Osteoblast (primary cell): ENCODE measurements around the gene RIC8B. TPM values are rescaled to one million over a fixed set of nuclear protein-coding genes. Genes with fewer than 3 reads are reported as not detected.

Experiments
- DNase-seq: peaks from one replicate; pipeline ENCODE4 v3.0.0; 2011; ENCODE audit warnings: low spot score, mixed read lengths; ENCODE audit not compliant: insufficient read length; ENCODE audit errors: missing footprints
- H2AFZ ChIP-seq: 2 replicates; pipeline ENCODE4 v1.6.0; 2011; ENCODE audit warnings: mild to moderate bottlenecking, low read length
- H3K27ac ChIP-seq: 2 replicates; pipeline ENCODE4 v1.5.1; 2011; ENCODE audit warnings: mild to moderate bottlenecking, low read depth, low read length, moderate library complexity
- H3K27me3 ChIP-seq: 2 replicates; pipeline ENCODE4 v1.6.0; 2012; ENCODE audit warnings: mild to moderate bottlenecking, control low read depth, inconsistent platforms, low read length, moderate library complexity; ENCODE audit not compliant: insufficient read depth
- H3K36me3 ChIP-seq: 2 replicates; pipeline ENCODE4 v1.5.1; 2011; ENCODE audit warnings: mild to moderate bottlenecking, low read length, control low read depth, moderate library complexity; ENCODE audit not compliant: insufficient read depth
- H3K4me1 ChIP-seq: 2 replicates; pipeline ENCODE4 v1.5.1; 2011; ENCODE audit warnings: mild to moderate bottlenecking, low read length, control low read depth, moderate library complexity; ENCODE audit not compliant: insufficient read depth
- H3K4me2 ChIP-seq: 2 replicates; pipeline ENCODE4 v1.6.0; 2011; ENCODE audit warnings: mild to moderate bottlenecking, low read length; ENCODE audit not compliant: insufficient read depth
- H3K4me3 ChIP-seq: fragments of 200-600 bp; sonication (generic); 3 replicates; pipeline ENCODE4 v1.5.1; 2012; ENCODE audit warnings: mild to moderate bottlenecking, low read length, inconsistent platforms; ENCODE audit not compliant: insufficient read depth
- H3K79me2 ChIP-seq: 2 replicates; pipeline ENCODE4 v1.6.0; 2012; ENCODE audit warnings: mild to moderate bottlenecking, low read length, control low read depth, inconsistent platforms; ENCODE audit not compliant: insufficient read depth
- H3K9me3 ChIP-seq: 2 replicates; pipeline ENCODE4 v1.5.1; 2011; ENCODE audit warnings: low read depth, low read length, control low read depth
- H4K20me1 ChIP-seq: 2 replicates; pipeline ENCODE4 v1.6.0; 2012; ENCODE audit warnings: mild to moderate bottlenecking, low read length, control low read depth; ENCODE audit not compliant: insufficient read depth
- total RNA-seq: library from RNA; depleted of rRNA; stranded (reverse); fragments of >200 nt; gene quantifications from 2 replicates; pipeline ENCODE4 v1.2.3, GENCODE V29; 2012
- TF ChIP-seq, protein P1 (sequence below): IDR thresholded peaks from 2 replicates; pipeline ENCODE4 v1.5.1; 2011; ENCODE audit warnings: mild to moderate bottlenecking, low read depth, low read length, moderate library complexity; ENCODE audit errors: extremely low read depth

The RIC8B gene
- total RNA-seq, 1 donor = 13.4 TPM

DNA sequence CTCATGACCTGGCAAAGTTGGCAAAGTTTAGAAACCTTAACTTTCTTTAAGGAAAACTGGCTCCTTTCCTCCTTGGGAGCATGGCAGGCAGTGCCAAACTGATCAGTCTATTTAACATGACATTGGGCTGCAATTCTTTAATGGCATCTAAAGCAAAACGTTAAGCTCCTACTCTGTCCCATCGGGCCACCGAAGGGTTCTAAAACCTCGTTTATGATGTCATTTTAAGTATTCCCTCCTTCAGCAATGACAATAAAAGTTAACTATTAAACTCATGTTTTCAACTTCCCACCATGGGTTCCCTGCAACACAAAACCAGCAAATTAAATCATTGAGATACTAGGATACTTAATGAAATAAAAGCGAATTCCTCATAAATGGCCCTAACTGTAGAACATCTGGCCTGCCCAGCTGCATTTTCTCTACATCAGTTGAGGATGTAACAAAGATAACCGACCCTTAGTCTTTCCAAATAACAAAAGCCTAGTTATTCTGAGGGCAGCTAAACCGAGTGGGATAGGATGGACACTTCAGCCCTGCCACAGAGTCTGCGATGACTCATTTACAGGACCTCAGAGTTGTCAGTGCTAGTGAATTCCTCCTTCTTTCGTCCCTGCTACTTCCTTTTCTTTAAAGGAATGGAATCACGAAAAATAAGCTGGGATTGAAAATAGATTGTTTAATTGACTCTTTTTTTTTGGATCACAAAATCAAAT, 34.5 kb upstream of the RIC8B start:
- no peak for DNase-seq
- TF ChIP-seq, protein P1, sequence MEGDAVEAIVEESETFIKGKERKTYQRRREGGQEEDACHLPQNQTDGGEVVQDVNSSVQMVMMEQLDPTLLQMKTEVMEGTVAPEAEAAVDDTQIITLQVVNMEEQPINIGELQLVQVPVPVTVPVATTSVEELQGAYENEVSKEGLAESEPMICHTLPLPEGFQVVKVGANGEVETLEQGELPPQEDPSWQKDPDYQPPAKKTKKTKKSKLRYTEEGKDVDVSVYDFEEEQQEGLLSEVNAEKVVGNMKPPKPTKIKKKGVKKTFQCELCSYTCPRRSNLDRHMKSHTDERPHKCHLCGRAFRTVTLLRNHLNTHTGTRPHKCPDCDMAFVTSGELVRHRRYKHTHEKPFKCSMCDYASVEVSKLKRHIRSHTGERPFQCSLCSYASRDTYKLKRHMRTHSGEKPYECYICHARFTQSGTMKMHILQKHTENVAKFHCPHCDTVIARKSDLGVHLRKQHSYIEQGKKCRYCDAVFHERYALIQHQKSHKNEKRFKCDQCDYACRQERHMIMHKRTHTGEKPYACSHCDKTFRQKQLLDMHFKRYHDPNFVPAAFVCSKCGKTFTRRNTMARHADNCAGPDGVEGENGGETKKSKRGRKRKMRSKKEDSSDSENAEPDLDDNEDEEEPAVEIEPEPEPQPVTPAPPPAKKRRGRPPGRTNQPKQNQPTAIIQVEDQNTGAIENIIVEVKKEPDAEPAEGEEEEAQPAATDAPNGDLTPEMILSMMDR = no peak
- H3K4me1 ChIP-seq = no peaks in the 10 kb centered on the region
- H4K20me1 ChIP-seq = no peaks in the 10 kb centered on the region
- peaks cover 7% of the 10 kb centered on the region for H3K27me3 ChIP-seq
- no peak overlapping the region for H2AFZ ChIP-seq
- H3K4me2 ChIP-seq = no peak overlapping the region
- H3K9me3 ChIP-seq = no peaks in the 10 kb centered on the region
- no peaks in the 10 kb centered on the region for H3K79me2 ChIP-seq
- no peak overlapping the region for H3K27ac ChIP-seq
- H3K4me3 ChIP-seq = no peak overlapping the region
- H3K36me3 ChIP-seq = no peaks in the 10 kb centered on the region

- TF ChIP-seq, protein P1 = no peak
- Histone ChIP-seq H3K4me3 (no peak overlapping the region), H3K79me2 (no peaks in the 10 kb centered on the region), H3K4me1 (no peaks in the 10 kb centered on the region), H3K27ac (no peak overlapping the region), H3K9me3 (no peaks in the 10 kb centered on the region), H4K20me1 (no peaks in the 10 kb centered on the region), H3K36me3 (no peaks in the 10 kb centered on the region), H3K27me3 (peaks cover 7% of the 10 kb centered on the region), H3K4me2 (no peak overlapping the region), H2AFZ (no peak overlapping the region)
- no peak for DNase-seq
Observed at GRCh38 chr12:106740818-106741217, 33.7 kb upstream of the RIC8B start.

DNA sequence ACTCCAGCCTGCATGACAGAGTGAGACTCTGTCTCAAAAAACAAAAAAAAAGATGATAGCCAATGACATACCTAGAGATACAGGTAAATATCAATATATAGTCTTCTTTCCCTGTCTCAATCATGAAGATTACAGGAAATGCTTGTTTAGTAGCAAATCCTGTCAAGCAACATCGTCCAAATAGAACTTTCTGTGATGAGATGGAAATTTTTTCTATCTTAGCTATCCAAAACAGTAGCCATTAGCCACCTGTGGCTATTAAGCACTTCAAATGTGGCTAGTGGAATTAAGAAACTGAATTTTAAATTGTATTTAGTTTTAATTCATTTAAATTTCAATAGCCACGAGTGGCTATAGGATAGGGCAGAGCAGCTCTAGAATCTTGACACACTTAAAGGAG, 33.2 kb upstream of the RIC8B start:
- no peaks in the 10 kb centered on the region for H4K20me1 ChIP-seq
- H3K79me2 ChIP-seq = no peaks in the 10 kb centered on the region
- TF ChIP-seq, protein P1 = no peak
- no peaks in the 10 kb centered on the region for H3K36me3 ChIP-seq
- H3K4me2 ChIP-seq = no peak overlapping the region
- H3K4me3 ChIP-seq = no peak overlapping the region
- no peaks in the 10 kb centered on the region for H3K4me1 ChIP-seq
- no peaks in the 10 kb centered on the region for H3K9me3 ChIP-seq
- H3K27ac ChIP-seq = no peak overlapping the region
- H3K27me3 ChIP-seq = peaks cover 7% of the 10 kb centered on the region
- H2AFZ ChIP-seq = no peak overlapping the region
- DNase-seq = no peak

DNA sequence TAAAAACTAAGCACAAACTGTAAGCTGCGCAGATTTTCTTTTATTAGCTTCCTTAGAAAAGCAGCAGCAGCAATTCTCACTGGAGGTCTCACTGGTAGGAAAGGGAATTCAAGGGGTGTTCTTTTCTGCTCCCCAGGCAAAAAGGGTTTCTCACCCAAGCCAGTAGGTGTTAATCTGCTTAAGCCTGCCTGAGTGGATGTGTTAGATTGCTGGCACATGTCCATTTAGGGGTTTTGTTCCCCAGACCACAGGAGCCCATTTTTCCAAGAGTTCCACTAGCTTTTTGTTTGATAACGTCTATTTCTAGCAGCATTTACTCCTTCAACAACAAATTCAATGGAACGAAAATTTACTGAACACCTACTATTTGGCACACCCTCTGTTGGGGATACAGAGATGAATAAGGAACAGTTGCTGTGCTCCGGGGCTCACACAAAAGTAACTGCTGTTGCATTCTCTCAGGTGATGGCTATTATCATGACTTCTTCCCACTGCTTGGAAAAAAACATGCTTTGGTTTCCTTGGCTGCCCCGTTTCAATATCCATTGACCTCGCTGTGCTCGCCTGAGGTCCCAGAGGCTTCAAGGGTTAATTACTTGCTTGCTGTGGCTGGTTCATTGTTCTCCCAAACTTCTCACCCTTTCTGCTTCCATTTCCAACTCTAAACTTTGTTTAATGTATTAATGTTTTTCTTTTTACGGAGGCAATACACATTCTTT, 31.1 kb upstream of the RIC8B start:
- H3K4me1 ChIP-seq = no peaks in the 10 kb centered on the region
- H4K20me1 ChIP-seq = no peaks in the 10 kb centered on the region
- H3K4me2 ChIP-seq = no peak overlapping the region
- no peak overlapping the region for H3K4me3 ChIP-seq
- TF ChIP-seq, protein P1 = no peak
- no peak overlapping the region for H3K27ac ChIP-seq
- DNase-seq = peak; percentile 59
- H2AFZ ChIP-seq = no peak overlapping the region
- peaks cover 7% of the 10 kb centered on the region for H3K27me3 ChIP-seq
- H3K79me2 ChIP-seq = no peaks in the 10 kb centered on the region
- H3K9me3 ChIP-seq = no peaks in the 10 kb centered on the region
- H3K36me3 ChIP-seq = no peaks in the 10 kb centered on the region
